Measurements from ENCODE around the gene AOX1.
"Not testable (repeated sequence)": the region's sequence is repeated elsewhere in the genome, so short reads cannot be mapped to it uniquely, and the experiment has no call there.

AOX1 gene

DNA sequence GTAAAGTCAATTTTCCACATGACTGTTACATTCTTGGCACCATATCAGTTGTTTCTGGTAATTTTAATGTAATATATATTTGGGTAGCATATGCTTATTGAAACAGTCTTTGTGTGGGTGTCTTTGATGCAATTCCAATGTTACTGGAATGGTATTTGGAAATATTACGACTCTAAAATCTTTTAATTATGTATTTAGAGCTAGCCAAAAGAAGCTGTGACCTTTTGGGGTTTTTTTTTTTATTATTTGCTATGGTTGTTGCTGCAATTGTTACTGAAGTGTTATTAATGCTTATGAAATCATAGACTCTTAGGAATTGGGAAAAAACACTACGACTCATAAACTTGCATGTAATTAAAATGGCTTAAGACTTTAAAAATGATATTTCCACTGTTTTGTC lies 95.9 kb downstream of the AOX1 start:
- H3K27ac ChIP-seq (ENCODE audit: low read depth, low read length, severe bottlenecking): no peak overlapping the region
- H3K4me1 ChIP-seq (ENCODE audit: control insufficient read depth, insufficient read depth, low read length, poor library complexity, severe bottlenecking): no peaks in the 10 kb centered on the region
- no peaks in the 10 kb centered on the region for H3K9me3 ChIP-seq (ENCODE audit: control insufficient read depth, low read length)
- 100% methylated on average over 1 of the region's 2 CpGs; no CpG with 5 or more reads in 1 of the 2 experiments for WGBS, 2 experiments (ENCODE audit: insufficient coverage in 2 of 2)
- no peak overlapping the region for H3K4me3 ChIP-seq (ENCODE audit: extremely low read depth, insufficient read depth, low read length, poor library complexity, severe bottlenecking)
- no peaks in the 10 kb centered on the region for H3K36me3 ChIP-seq (ENCODE audit: control insufficient read depth, insufficient read depth, low read length)

- WGBS, 2 experiments (ENCODE audit: insufficient coverage in 2 of 2): 80% methylated on average over 1 of the region's 5 CpGs; no CpG with 5 or more reads in 1 of the 2 experiments
- H3K4me1 ChIP-seq (ENCODE audit: control insufficient read depth, insufficient read depth, low read length, poor library complexity, severe bottlenecking); H3K27ac ChIP-seq (ENCODE audit: low read depth, low read length, severe bottlenecking); H3K36me3 ChIP-seq (ENCODE audit: control insufficient read depth, insufficient read depth, low read length); H3K9me3 ChIP-seq (ENCODE audit: control insufficient read depth, low read length); H3K4me3 ChIP-seq (ENCODE audit: extremely low read depth, insufficient read depth, low read length, poor library complexity, severe bottlenecking): not testable (repeated sequence)
Measured at GRCh38 chr2:200682407-200682806, 96.6 kb downstream of the AOX1 start.

DNA sequence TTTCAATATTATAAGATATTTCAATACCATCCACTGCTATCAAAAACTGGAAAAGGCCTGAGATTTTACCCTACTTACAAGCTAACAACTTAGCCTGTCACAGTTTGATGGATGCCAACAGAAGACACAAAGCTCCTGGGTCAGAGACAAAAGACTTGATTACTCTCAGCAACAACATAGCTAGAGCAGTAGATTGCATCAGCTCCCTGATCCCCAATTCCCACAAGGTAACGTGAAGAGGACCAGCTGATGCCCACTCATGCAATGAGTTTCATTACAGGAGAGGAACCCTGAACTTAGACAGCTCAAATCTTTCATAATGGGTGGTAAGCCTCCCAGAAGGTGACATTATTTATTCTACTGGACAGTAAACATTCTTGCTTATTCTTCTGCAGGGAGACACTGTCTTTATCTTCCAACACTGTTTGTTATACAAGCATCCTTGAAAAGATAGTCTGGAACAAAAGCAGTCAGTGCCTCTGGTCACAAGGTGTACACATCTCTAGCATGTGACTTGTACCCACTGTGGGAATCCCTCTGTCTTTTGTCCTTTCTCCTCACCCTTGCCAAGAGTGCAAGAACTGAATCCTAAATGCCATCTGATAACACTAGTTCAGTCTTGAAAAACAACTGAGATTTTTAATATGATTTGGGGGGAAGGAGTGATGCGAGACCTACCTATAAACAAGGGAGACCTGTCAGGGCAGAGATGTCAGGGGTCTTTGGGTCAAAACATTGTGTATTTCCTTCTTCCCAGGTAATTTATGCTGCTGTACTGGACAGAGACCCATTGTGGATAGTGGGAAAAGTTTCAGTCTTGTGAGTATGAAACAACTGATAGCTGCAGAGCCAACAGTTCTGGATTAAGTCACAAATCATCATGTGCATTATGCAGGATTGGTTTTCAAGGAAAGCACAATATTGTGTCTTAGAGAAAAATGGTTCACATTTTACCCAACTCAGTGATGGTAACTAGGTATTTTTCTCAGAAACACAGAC lies 102.4 kb downstream of the AOX1 start:
- H3K4me1 ChIP-seq (ENCODE audit: control insufficient read depth, insufficient read depth, low read length, poor library complexity, severe bottlenecking): no peaks in the 10 kb centered on the region
- H3K4me3 ChIP-seq (ENCODE audit: extremely low read depth, insufficient read depth, low read length, poor library complexity, severe bottlenecking): no peak overlapping the region
- no peak overlapping the region for H3K27ac ChIP-seq (ENCODE audit: low read depth, low read length, severe bottlenecking)
- H3K9me3 ChIP-seq (ENCODE audit: control insufficient read depth, low read length): no peaks in the 10 kb centered on the region
- H3K36me3 ChIP-seq (ENCODE audit: control insufficient read depth, insufficient read depth, low read length): no peaks in the 10 kb centered on the region
- WGBS, 2 experiments (ENCODE audit: insufficient coverage in 2 of 2): 30 to 71% methylated on average over 1 to 2 of the region's 2 CpGs

- Histone ChIP-seq H3K27ac (ENCODE audit: low read depth, low read length, severe bottlenecking) (no peak overlapping the region), H3K36me3 (ENCODE audit: control insufficient read depth, insufficient read depth, low read length) (no peaks in the 10 kb centered on the region), H3K9me3 (ENCODE audit: control insufficient read depth, low read length) (no peaks in the 10 kb centered on the region), H3K4me1 (ENCODE audit: control insufficient read depth, insufficient read depth, low read length, poor library complexity, severe bottlenecking) (no peaks in the 10 kb centered on the region), H3K4me3 (ENCODE audit: extremely low read depth, insufficient read depth, low read length, poor library complexity, severe bottlenecking) (no peak overlapping the region)
- WGBS, 2 experiments (ENCODE audit: insufficient coverage in 2 of 2): 86 to 100% methylated on average over 1 of the region's 3 CpGs
Measured at GRCh38 chr2:200689115-200689514, 103.3 kb downstream of the AOX1 start.

- H3K4me1 ChIP-seq (ENCODE audit: control insufficient read depth, insufficient read depth, low read length, poor library complexity, severe bottlenecking): no peaks in the 10 kb centered on the region
- 89 to 97% methylated on average over 3 to 4 of the region's 4 CpGs for WGBS, 2 experiments (ENCODE audit: insufficient coverage in 2 of 2)
- no peaks in the 10 kb centered on the region for H3K36me3 ChIP-seq (ENCODE audit: control insufficient read depth, insufficient read depth, low read length)
- H3K9me3 ChIP-seq (ENCODE audit: control insufficient read depth, low read length): no peaks in the 10 kb centered on the region
- no peak overlapping the region for H3K27ac ChIP-seq (ENCODE audit: low read depth, low read length, severe bottlenecking)
- H3K4me3 ChIP-seq (ENCODE audit: extremely low read depth, insufficient read depth, low read length, poor library complexity, severe bottlenecking): no peak overlapping the region
Measured at GRCh38 chr2:200693836-200694470, 108.1 kb downstream of the AOX1 start.

GRCh38 chr2:200695191-200695590 lies 109.4 kb downstream of the AOX1 start:
- H3K27ac ChIP-seq (ENCODE audit: low read depth, low read length, severe bottlenecking): no peak overlapping the region
- WGBS, 2 experiments (ENCODE audit: insufficient coverage in 2 of 2): 83 to 86% methylated on average over 2 to 4 of the region's 4 CpGs
- no peaks in the 10 kb centered on the region for H3K4me1 ChIP-seq (ENCODE audit: control insufficient read depth, insufficient read depth, low read length, poor library complexity, severe bottlenecking)
- no peak overlapping the region for H3K4me3 ChIP-seq (ENCODE audit: extremely low read depth, insufficient read depth, low read length, poor library complexity, severe bottlenecking)
- H3K9me3 ChIP-seq (ENCODE audit: control insufficient read depth, low read length): no peaks in the 10 kb centered on the region
- no peaks in the 10 kb centered on the region for H3K36me3 ChIP-seq (ENCODE audit: control insufficient read depth, insufficient read depth, low read length)

GRCh38 chr2:200695601-200696000 lies 109.8 kb downstream of the AOX1 start:
- H3K4me1 ChIP-seq (ENCODE audit: control insufficient read depth, insufficient read depth, low read length, poor library complexity, severe bottlenecking): no peaks in the 10 kb centered on the region
- H3K27ac ChIP-seq (ENCODE audit: low read depth, low read length, severe bottlenecking): no peak overlapping the region
- 88 to 93% methylated on average over 6 of the region's 6 CpGs for WGBS, 2 experiments (ENCODE audit: insufficient coverage in 2 of 2)
- H3K9me3 ChIP-seq (ENCODE audit: control insufficient read depth, low read length): no peaks in the 10 kb centered on the region
- no peaks in the 10 kb centered on the region for H3K36me3 ChIP-seq (ENCODE audit: control insufficient read depth, insufficient read depth, low read length)
- no peak overlapping the region for H3K4me3 ChIP-seq (ENCODE audit: extremely low read depth, insufficient read depth, low read length, poor library complexity, severe bottlenecking)

- Histone ChIP-seq H3K4me1 (ENCODE audit: control insufficient read depth, insufficient read depth, low read length, poor library complexity, severe bottlenecking) (no peaks in the 10 kb centered on the region), H3K27ac (ENCODE audit: low read depth, low read length, severe bottlenecking) (no peak overlapping the region), H3K9me3 (ENCODE audit: control insufficient read depth, low read length) (no peaks in the 10 kb centered on the region), H3K4me3 (ENCODE audit: extremely low read depth, insufficient read depth, low read length, poor library complexity, severe bottlenecking) (no peak overlapping the region), H3K36me3 (ENCODE audit: control insufficient read depth, insufficient read depth, low read length) (no peaks in the 10 kb centered on the region)
- WGBS, 2 experiments (ENCODE audit: insufficient coverage in 2 of 2): 0 to 17% methylated on average over 1 of the region's 2 CpGs
Measured at GRCh38 chr2:200698217-200698616, 112.4 kb downstream of the AOX1 start.

DNA sequence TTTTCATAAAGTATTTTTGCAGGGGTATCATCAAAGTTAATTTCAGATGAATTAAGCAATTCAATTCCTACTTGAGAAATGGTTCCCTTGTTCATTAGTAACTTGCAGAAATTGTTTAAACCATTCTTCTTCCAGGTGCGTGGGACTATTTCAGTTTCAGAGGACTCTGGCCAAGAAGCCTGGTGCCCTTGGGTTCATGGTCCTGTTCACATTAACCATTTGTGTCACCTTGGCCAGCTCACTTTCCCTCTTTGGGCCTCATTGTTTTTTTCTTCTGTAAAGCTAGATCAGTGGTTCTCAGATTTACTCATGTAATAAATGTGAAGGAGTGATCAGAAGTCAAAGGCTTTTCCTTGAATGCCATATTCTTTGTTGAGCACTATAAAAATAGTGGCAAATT lies 113.5 kb downstream of the AOX1 start:
- Histone ChIP-seq H3K4me3 (ENCODE audit: extremely low read depth, insufficient read depth, low read length, poor library complexity, severe bottlenecking) (no peak overlapping the region), H3K4me1 (ENCODE audit: control insufficient read depth, insufficient read depth, low read length, poor library complexity, severe bottlenecking) (no peaks in the 10 kb centered on the region), H3K9me3 (ENCODE audit: control insufficient read depth, low read length) (no peaks in the 10 kb centered on the region), H3K36me3 (ENCODE audit: control insufficient read depth, insufficient read depth, low read length) (no peaks in the 10 kb centered on the region), H3K27ac (ENCODE audit: low read depth, low read length, severe bottlenecking) (no peak overlapping the region)
- WGBS, 2 experiments (ENCODE audit: insufficient coverage in 2 of 2): 0% methylated on average over 1 of the region's 1 CpG

GRCh38 chr2:200700856-200701255 lies 115.0 kb downstream of the AOX1 start:
- Histone ChIP-seq H3K9me3 (ENCODE audit: control insufficient read depth, low read length) (no peaks in the 10 kb centered on the region), H3K4me1 (ENCODE audit: control insufficient read depth, insufficient read depth, low read length, poor library complexity, severe bottlenecking) (no peaks in the 10 kb centered on the region), H3K27ac (ENCODE audit: low read depth, low read length, severe bottlenecking) (no peak overlapping the region), H3K36me3 (ENCODE audit: control insufficient read depth, insufficient read depth, low read length) (no peaks in the 10 kb centered on the region), H3K4me3 (ENCODE audit: extremely low read depth, insufficient read depth, low read length, poor library complexity, severe bottlenecking) (no peak overlapping the region)
- WGBS, 2 experiments (ENCODE audit: insufficient coverage in 2 of 2): 100% methylated on average over 1 to 2 of the region's 2 CpGs

DNA sequence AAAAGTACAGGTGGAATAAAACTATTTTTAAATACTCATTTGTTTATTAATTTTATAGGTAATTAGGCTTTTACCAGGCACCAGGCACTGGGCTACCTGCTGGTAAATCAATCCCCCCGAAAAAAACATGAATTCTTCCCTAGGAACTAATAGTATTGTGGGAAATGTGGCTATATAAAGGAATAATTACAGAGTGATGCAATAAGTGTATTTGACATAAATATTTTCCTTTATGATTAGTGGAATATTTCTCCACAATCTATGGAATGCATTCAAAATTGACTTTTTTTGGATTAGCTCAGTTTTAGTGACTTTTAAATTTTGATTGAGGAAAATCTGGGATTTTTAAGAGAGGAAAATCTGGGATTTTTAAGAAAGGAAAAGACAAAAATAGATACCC lies 116.2 kb downstream of the AOX1 start:
- H3K4me3 ChIP-seq (ENCODE audit: extremely low read depth, insufficient read depth, low read length, poor library complexity, severe bottlenecking): no peak overlapping the region
- H3K27ac ChIP-seq (ENCODE audit: low read depth, low read length, severe bottlenecking): no peak overlapping the region
- no peaks in the 10 kb centered on the region for H3K9me3 ChIP-seq (ENCODE audit: control insufficient read depth, low read length)
- H3K36me3 ChIP-seq (ENCODE audit: control insufficient read depth, insufficient read depth, low read length): no peaks in the 10 kb centered on the region
- no peaks in the 10 kb centered on the region for H3K4me1 ChIP-seq (ENCODE audit: control insufficient read depth, insufficient read depth, low read length, poor library complexity, severe bottlenecking)
- no CpG with 5 or more reads among the region's 1 CpG for WGBS, 2 experiments (ENCODE audit: insufficient coverage in 2 of 2)

Measured in mesodermal cell (in vitro differentiated cells).